Lower lobe of right lung (tissue), 2 donors: ENCODE measurements around the gene CELF2. TPM values are rescaled to one million over a fixed set of nuclear protein-coding genes. Genes with fewer than 3 reads are reported as not detected.

Experiments used
- ATAC-seq, 2 donors: fragments of 200-7000 bp; cut with Tn5 transposase; one replicate each; pipeline ENCODE4 v1.9.1; 2020 to 2022; ENCODE audit warnings: mild to moderate bottlenecking in 2 of 2, moderate library complexity in 2 of 2
- DNase-seq: peaks from one replicate; pipeline ENCODE4 v3.0.0-alpha.2; 2020
- H3K27ac ChIP-seq: fragments of 200-600 bp; one replicate; pipeline ENCODE4 v1.8.0; 2022
- H3K27me3 ChIP-seq: fragments of 200-600 bp; one replicate; pipeline ENCODE4 v1.8.0; 2022; ENCODE audit warnings: low read depth
- H3K36me3 ChIP-seq: fragments of 200-600 bp; one replicate; pipeline ENCODE4 v1.8.0; 2022; ENCODE audit warnings: mild to moderate bottlenecking
- H3K4me1 ChIP-seq: fragments of 200-600 bp; one replicate; pipeline ENCODE4 v1.8.0; 2022
- H3K4me3 ChIP-seq: fragments of 200-600 bp; one replicate; pipeline ENCODE4 v1.8.0; 2022; ENCODE audit warnings: mild to moderate bottlenecking
- H3K9me3 ChIP-seq: fragments of 200-600 bp; one replicate; pipeline ENCODE4 v1.8.0; 2022
- CTCF ChIP-seq: fragments of 200-600 bp; IDR thresholded peaks from one replicate; pipeline ENCODE4 v1.8.0; 2022; ENCODE audit warnings: antibody characterized with exemption, mild to moderate bottlenecking
- intact Hi-C: fragments of 100-400 bp; cut with DNase I; formaldehyde crosslinking; loops from one replicate; pipeline ENCODE4 v1.11.0; 2022
- total RNA-seq: library from RNA; stranded (reverse); fragmentation: NEBNext Ultra II Directional; extraction: Animal tissue kit (Norgen Biotek cat#: 25700); gene quantifications from one replicate; pipeline ENCODE4 v1.2.1, GENCODE V29; 2021
- donor health status: DM: no; HTN: yes; CAD: no; lungs with severe emphysema.

CELF2 gene
- total RNA-seq, 1 donor from 2014 or later, result 106 TPM

- H3K4me1 ChIP-seq, result peaks cover 4% of the 10 kb centered on the region
- H3K27me3 ChIP-seq, result no peaks in the 10 kb centered on the region
- no peak overlapping the region for H3K4me3 ChIP-seq
- ATAC-seq, result peak in 1 of 2 donors; percentile 41
- TF ChIP-seq CTCF, result no peak
- no peaks in the 10 kb centered on the region for H3K36me3 ChIP-seq
- H3K27ac ChIP-seq, result no peak overlapping the region
- no peak for DNase-seq
- H3K9me3 ChIP-seq, result no peaks in the 10 kb centered on the region
- intact Hi-C loops, result no loop called here
Measured at GRCh38 chr10:11131112-11131639, 113.5 kb downstream of the CELF2 start.

GRCh38 chr10:11134411-11134810, 116.7 kb downstream of the CELF2 start:
- intact Hi-C loops, result no loop called here
- no peak for TF ChIP-seq CTCF
- Histone ChIP-seq H3K4me3 (no peak overlapping the region), H3K27me3 (no peaks in the 10 kb centered on the region), H3K27ac (no peak overlapping the region), H3K9me3 (no peaks in the 10 kb centered on the region), H3K36me3 (no peaks in the 10 kb centered on the region), H3K4me1 (peaks cover 4% of the 10 kb centered on the region)
- ATAC-seq (peak in 1 of 2 donors; percentile 18), DNase-seq (no peak)

DNA sequence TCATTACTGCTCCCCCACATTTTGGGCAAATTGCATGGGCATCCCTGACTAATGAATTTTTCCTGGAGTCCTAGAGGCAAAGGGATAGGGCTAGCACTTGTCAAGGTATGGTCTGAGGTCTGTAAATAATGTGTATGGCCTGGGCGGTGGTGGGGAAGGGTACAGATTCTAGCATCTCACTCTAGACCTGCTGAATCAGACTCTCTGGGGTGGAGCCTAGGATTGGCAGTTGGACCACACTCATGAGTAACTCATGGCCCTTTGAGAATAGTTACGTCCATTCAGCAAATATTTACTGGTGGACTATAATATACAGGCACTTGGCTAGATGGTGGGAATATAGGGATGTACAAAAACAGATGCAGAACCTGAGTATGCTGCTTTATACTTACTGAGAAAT, 118.0 kb downstream of the CELF2 start:
- no peaks in the 10 kb centered on the region for H3K27me3 ChIP-seq
- no peak overlapping the region for H3K4me3 ChIP-seq
- H3K36me3 ChIP-seq, result no peaks in the 10 kb centered on the region
- peak in 1 of 2 donors; percentile 48 for ATAC-seq
- intact Hi-C loops, result no loop called here
- DNase-seq, result no peak
- H3K27ac ChIP-seq, result no peak overlapping the region
- no peaks in the 10 kb centered on the region for H3K4me1 ChIP-seq
- no peak for TF ChIP-seq CTCF
- H3K9me3 ChIP-seq, result no peaks in the 10 kb centered on the region

GRCh38 chr10:11138314-11139033, 120.8 kb downstream of the CELF2 start:
- Histone ChIP-seq H3K4me3 (no peak overlapping the region), H3K27me3 (no peaks in the 10 kb centered on the region), H3K9me3 (no peaks in the 10 kb centered on the region), H3K4me1 (no peaks in the 10 kb centered on the region), H3K36me3 (no peaks in the 10 kb centered on the region), H3K27ac (no peak overlapping the region)
- no peak for ATAC-seq
- TF ChIP-seq CTCF, result no peak
- DNase-seq, result no peak
- intact Hi-C loops, result no loop called here

GRCh38 chr10:11140963-11141362, 123.3 kb downstream of the CELF2 start:
- Histone ChIP-seq H3K4me3 (no peak overlapping the region), H3K4me1 (peaks cover 15% of the 10 kb centered on the region), H3K36me3 (no peaks in the 10 kb centered on the region), H3K27ac (no peak overlapping the region), H3K27me3 (no peaks in the 10 kb centered on the region), H3K9me3 (no peaks in the 10 kb centered on the region)
- intact Hi-C loops, result no loop called here
- ATAC-seq, result no peak
- DNase-seq, result no peak
- no peak for TF ChIP-seq CTCF
